H1 (cell line): ENCODE measurements around the gene DLK1. TPM values are rescaled to one million over a fixed set of nuclear protein-coding genes. Genes with fewer than 3 reads are reported as not detected.

ENCODE experiments used
- BRCA1 ChIP-seq: IDR thresholded peaks from 2 replicates; pipeline ENCODE4 v1.6.1; 2012; ENCODE audit warnings: low read depth, low read length, improper control_type of control experiment
- MAFK ChIP-seq: IDR thresholded peaks from 2 replicates; pipeline ENCODE4 v1.6.1; 2012; ENCODE audit warnings: low read depth, mild to moderate bottlenecking, improper control_type of control experiment, low read length
- RFX5 ChIP-seq: IDR thresholded peaks from 2 replicates; pipeline ENCODE4 v1.6.1; 2011; ENCODE audit warnings: low read depth, low read length, improper control_type of control experiment, borderline replicate concordance
- SIRT6 ChIP-seq: IDR thresholded peaks from one replicate; pipeline ENCODE4 v1.7.1; 2012; ENCODE audit warnings: low read length, inconsistent platforms
- TBP ChIP-seq: IDR thresholded peaks from 2 replicates; pipeline ENCODE4 v1.6.1; 2011; ENCODE audit warnings: low read depth, low read length, improper control_type of control experiment
- TCF12 ChIP-seq: IDR thresholded peaks from 2 replicates; pipeline ENCODE4 v1.6.1; 2011; ENCODE audit warnings: low read depth, mild to moderate bottlenecking, low read length
- polyA plus RNA-seq, 7 experiments: library from polyadenylated mRNA; depleted of rRNA in 3 of 7; stranded (reverse) in 5 of 7; unstranded in 2 of 7; fragments of >200 nt in 5 of 7; fragments of 200-250 nt in 2 of 7; gene quantifications; 1 replicate in 5 of 7; 2 replicates in 1 of 7; 4 replicates in 1 of 7; pipeline versions ENCODE4 v1.2.1 to v1.2.3, GENCODE V29; 2011 to 2013; ENCODE audit warnings: missing spikeins in 2 of 7, mixed read lengths in 2 of 7
- total RNA-seq: library from RNA; stranded (reverse); fragmentation: NEBNext Ultra II Directional; extraction: Animal tissue kit (Norgen Biotek cat#: 25700); gene quantifications from 2 replicates; pipeline ENCODE4 v1.2.1, GENCODE V29; 2021
- TF ChIP-seq, protein P1 (sequence below): fragments of 300-600 bp; sonication (generic); IDR thresholded peaks from 2 replicates; pipeline ENCODE4 v1.7.1; 2012; ENCODE audit warnings: low read length, moderate library complexity, mild to moderate bottlenecking, inconsistent platforms; ENCODE audit not compliant: insufficient replicate concordance

The DLK1 gene
- total and polyA plus RNA-seq, 2 of the 8 experiments (the other 6 are each of a cell fraction or from before 2014, with no cell fraction given), result 1.3 to 2.4 TPM

DNA sequence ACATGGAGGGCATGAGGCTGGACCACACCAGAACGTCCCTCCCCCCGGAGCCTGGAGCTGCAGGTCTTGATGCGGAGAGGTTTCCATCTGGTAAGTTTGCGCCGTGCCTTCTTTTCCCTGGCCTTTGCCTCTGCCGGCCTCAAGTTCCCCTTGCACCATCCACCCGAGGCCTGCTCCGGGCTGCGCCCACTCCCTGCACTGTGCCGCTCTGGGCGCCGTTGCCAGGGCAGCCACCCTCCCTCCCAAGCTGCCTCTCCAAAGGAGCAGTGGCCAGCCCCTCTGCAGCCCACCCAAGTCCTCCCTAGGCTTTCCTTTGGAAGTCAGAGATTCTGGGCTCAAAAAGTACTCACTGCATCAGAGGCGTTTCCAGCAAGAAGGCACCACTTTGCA lies 53.0 kb downstream of the DLK1 start (continued):
- TF ChIP-seq, protein P1, sequence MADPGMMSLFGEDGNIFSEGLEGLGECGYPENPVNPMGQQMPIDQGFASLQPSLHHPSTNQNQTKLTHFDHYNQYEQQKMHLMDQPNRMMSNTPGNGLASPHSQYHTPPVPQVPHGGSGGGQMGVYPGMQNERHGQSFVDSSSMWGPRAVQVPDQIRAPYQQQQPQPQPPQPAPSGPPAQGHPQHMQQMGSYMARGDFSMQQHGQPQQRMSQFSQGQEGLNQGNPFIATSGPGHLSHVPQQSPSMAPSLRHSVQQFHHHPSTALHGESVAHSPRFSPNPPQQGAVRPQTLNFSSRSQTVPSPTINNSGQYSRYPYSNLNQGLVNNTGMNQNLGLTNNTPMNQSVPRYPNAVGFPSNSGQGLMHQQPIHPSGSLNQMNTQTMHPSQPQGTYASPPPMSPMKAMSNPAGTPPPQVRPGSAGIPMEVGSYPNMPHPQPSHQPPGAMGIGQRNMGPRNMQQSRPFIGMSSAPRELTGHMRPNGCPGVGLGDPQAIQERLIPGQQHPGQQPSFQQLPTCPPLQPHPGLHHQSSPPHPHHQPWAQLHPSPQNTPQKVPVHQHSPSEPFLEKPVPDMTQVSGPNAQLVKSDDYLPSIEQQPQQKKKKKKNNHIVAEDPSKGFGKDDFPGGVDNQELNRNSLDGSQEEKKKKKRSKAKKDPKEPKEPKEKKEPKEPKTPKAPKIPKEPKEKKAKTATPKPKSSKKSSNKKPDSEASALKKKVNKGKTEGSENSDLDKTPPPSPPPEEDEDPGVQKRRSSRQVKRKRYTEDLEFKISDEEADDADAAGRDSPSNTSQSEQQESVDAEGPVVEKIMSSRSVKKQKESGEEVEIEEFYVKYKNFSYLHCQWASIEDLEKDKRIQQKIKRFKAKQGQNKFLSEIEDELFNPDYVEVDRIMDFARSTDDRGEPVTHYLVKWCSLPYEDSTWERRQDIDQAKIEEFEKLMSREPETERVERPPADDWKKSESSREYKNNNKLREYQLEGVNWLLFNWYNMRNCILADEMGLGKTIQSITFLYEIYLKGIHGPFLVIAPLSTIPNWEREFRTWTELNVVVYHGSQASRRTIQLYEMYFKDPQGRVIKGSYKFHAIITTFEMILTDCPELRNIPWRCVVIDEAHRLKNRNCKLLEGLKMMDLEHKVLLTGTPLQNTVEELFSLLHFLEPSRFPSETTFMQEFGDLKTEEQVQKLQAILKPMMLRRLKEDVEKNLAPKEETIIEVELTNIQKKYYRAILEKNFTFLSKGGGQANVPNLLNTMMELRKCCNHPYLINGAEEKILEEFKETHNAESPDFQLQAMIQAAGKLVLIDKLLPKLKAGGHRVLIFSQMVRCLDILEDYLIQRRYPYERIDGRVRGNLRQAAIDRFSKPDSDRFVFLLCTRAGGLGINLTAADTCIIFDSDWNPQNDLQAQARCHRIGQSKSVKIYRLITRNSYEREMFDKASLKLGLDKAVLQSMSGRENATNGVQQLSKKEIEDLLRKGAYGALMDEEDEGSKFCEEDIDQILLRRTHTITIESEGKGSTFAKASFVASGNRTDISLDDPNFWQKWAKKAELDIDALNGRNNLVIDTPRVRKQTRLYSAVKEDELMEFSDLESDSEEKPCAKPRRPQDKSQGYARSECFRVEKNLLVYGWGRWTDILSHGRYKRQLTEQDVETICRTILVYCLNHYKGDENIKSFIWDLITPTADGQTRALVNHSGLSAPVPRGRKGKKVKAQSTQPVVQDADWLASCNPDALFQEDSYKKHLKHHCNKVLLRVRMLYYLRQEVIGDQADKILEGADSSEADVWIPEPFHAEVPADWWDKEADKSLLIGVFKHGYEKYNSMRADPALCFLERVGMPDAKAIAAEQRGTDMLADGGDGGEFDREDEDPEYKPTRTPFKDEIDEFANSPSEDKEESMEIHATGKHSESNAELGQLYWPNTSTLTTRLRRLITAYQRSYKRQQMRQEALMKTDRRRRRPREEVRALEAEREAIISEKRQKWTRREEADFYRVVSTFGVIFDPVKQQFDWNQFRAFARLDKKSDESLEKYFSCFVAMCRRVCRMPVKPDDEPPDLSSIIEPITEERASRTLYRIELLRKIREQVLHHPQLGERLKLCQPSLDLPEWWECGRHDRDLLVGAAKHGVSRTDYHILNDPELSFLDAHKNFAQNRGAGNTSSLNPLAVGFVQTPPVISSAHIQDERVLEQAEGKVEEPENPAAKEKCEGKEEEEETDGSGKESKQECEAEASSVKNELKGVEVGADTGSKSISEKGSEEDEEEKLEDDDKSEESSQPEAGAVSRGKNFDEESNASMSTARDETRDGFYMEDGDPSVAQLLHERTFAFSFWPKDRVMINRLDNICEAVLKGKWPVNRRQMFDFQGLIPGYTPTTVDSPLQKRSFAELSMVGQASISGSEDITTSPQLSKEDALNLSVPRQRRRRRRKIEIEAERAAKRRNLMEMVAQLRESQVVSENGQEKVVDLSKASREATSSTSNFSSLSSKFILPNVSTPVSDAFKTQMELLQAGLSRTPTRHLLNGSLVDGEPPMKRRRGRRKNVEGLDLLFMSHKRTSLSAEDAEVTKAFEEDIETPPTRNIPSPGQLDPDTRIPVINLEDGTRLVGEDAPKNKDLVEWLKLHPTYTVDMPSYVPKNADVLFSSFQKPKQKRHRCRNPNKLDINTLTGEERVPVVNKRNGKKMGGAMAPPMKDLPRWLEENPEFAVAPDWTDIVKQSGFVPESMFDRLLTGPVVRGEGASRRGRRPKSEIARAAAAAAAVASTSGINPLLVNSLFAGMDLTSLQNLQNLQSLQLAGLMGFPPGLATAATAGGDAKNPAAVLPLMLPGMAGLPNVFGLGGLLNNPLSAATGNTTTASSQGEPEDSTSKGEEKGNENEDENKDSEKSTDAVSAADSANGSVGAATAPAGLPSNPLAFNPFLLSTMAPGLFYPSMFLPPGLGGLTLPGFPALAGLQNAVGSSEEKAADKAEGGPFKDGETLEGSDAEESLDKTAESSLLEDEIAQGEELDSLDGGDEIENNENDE, result no peak
- no peak for TF ChIP-seq MAFK
- no peak for TF ChIP-seq TBP
- no peak for TF ChIP-seq RFX5
- no peak for TF ChIP-seq SIRT6
- TF ChIP-seq TCF12, result no peak
- TF ChIP-seq BRCA1, result no peak
